GM21423 (cell line): ENCODE data around the gene ANKRD55.
"Not testable (repeated sequence)": the region's sequence is repeated elsewhere in the genome, so short reads cannot be mapped to it uniquely, and the experiment has no call there.

Source experiments
- ATAC-seq: cut with Tn5 transposase; IDR thresholded peaks from one replicate; pipeline ENCODE4 v1.9.1; 2021; ENCODE audit warnings: mild to moderate bottlenecking, moderate library complexity; ENCODE audit not compliant: unreplicated experiment

The ANKRD55 gene

GRCh38 chr5:56147106-56147505 is 86.0 kb downstream of the ANKRD55 start:
- ATAC-seq: no peak

- no peak for ATAC-seq
Measured at GRCh38 chr5:56146674-56147073, 86.5 kb downstream of the ANKRD55 start.

GRCh38 chr5:56145511-56145910 is 87.6 kb downstream of the ANKRD55 start:
- ATAC-seq: no peak

GRCh38 chr5:56145106-56145505 is 88.0 kb downstream of the ANKRD55 start:
- no peak for ATAC-seq

GRCh38 chr5:56144211-56144610 is 88.9 kb downstream of the ANKRD55 start:
- no peak for ATAC-seq

- no peak for ATAC-seq
Measured at GRCh38 chr5:56143373-56143714, 89.8 kb downstream of the ANKRD55 start.

- ATAC-seq: peak; percentile 85
Measured at GRCh38 chr5:56142614-56143372, 90.3 kb downstream of the ANKRD55 start.

- ATAC-seq: no peak
Measured at GRCh38 chr5:56142233-56142613, 90.9 kb downstream of the ANKRD55 start.

GRCh38 chr5:56140073-56140472 is 93.1 kb downstream of the ANKRD55 start:
- no peak for ATAC-seq

GRCh38 chr5:56130664-56131063 is 102.5 kb downstream of the ANKRD55 start:
- no peak for ATAC-seq

- no peak for ATAC-seq
Measured at GRCh38 chr5:56129288-56129687, 103.8 kb downstream of the ANKRD55 start.

GRCh38 chr5:56128113-56128512 is 105.0 kb downstream of the ANKRD55 start:
- ATAC-seq: peak; percentile 54

GRCh38 chr5:56126487-56127179 is 106.5 kb downstream of the ANKRD55 start:
- ATAC-seq: no peak

GRCh38 chr5:56123531-56124243 is 109.4 kb downstream of the ANKRD55 start:
- no peak for ATAC-seq

- not testable (repeated sequence) for ATAC-seq
Measured at GRCh38 chr5:56122360-56122985, 110.7 kb downstream of the ANKRD55 start.

- ATAC-seq: no peak
Measured at GRCh38 chr5:56119050-56119449, 114.1 kb downstream of the ANKRD55 start.

GRCh38 chr5:56116599-56117141 is 116.5 kb downstream of the ANKRD55 start:
- ATAC-seq: no peak

GRCh38 chr5:56115589-56115988 is 117.5 kb downstream of the ANKRD55 start:
- ATAC-seq: no peak

GRCh38 chr5:56112526-56113121 is 120.5 kb downstream of the ANKRD55 start:
- no peak for ATAC-seq

- ATAC-seq: no peak
Measured at GRCh38 chr5:56111404-56111781, 121.7 kb downstream of the ANKRD55 start.
